Upper lobe of right lung (tissue), 1 donor: ENCODE measurements around the gene ROR1. TPM values are rescaled to one million over a fixed set of nuclear protein-coding genes. Genes with fewer than 3 reads are reported as not detected.

Experiments used
- ATAC-seq: fragments of 200-7000 bp; cut with Tn5 transposase; one replicate; pipeline ENCODE4 v1.9.1; 2020; ENCODE audit warnings: mild to moderate bottlenecking, moderate library complexity
- DNase-seq: peaks from one replicate; pipeline ENCODE4 v3.0.0-alpha.2; 2020
- H3K27ac ChIP-seq: fragments of 200-600 bp; one replicate; pipeline ENCODE4 v1.8.0; 2022
- H3K27me3 ChIP-seq: fragments of 200-600 bp; one replicate; pipeline ENCODE4 v1.8.0; 2022; ENCODE audit warnings: mild to moderate bottlenecking
- H3K36me3 ChIP-seq: fragments of 200-600 bp; one replicate; pipeline ENCODE4 v1.8.0; 2022
- H3K4me1 ChIP-seq: fragments of 200-600 bp; one replicate; pipeline ENCODE4 v1.8.0; 2022
- H3K4me3 ChIP-seq: fragments of 200-600 bp; one replicate; pipeline ENCODE4 v1.8.0; 2022; ENCODE audit warnings: mild to moderate bottlenecking
- H3K9me3 ChIP-seq: fragments of 200-600 bp; one replicate; pipeline ENCODE4 v1.8.0; 2022
- intact Hi-C: fragments of 100-400 bp; cut with DNase I; formaldehyde crosslinking; loops from one replicate; pipeline ENCODE4 v1.11.0; 2022
- long read RNA-seq: library from polyadenylated mRNA; unstranded; transcript quantifications from one replicate; pipeline ENCODE4 v2.0.0, GENCODE V29; 2021
- total RNA-seq: library from RNA; stranded (reverse); fragmentation: NEBNext Ultra II Directional; extraction: Animal tissue kit (Norgen Biotek cat#: 25700); gene quantifications from one replicate; pipeline ENCODE4 v1.2.1, GENCODE V29; 2021
- TF ChIP-seq, protein P1 (sequence below): fragments of 200-600 bp; IDR thresholded peaks from one replicate; pipeline ENCODE4 v1.8.0; 2022; ENCODE audit warnings: antibody characterized with exemption
- donor health status: DM: no; HTN: yes; CAD: no; lungs with severe emphysema.

Gene ROR1
- total RNA-seq, result 21.4 TPM
- long read RNA-seq, full-length matches to known transcripts, result 3 of 23 reads
- long read RNA-seq, partial matches to known transcripts, result 8 of 23 reads
- long read RNA-seq, other reads (novel, unspliced or antisense), result 12 of 23 reads

DNA sequence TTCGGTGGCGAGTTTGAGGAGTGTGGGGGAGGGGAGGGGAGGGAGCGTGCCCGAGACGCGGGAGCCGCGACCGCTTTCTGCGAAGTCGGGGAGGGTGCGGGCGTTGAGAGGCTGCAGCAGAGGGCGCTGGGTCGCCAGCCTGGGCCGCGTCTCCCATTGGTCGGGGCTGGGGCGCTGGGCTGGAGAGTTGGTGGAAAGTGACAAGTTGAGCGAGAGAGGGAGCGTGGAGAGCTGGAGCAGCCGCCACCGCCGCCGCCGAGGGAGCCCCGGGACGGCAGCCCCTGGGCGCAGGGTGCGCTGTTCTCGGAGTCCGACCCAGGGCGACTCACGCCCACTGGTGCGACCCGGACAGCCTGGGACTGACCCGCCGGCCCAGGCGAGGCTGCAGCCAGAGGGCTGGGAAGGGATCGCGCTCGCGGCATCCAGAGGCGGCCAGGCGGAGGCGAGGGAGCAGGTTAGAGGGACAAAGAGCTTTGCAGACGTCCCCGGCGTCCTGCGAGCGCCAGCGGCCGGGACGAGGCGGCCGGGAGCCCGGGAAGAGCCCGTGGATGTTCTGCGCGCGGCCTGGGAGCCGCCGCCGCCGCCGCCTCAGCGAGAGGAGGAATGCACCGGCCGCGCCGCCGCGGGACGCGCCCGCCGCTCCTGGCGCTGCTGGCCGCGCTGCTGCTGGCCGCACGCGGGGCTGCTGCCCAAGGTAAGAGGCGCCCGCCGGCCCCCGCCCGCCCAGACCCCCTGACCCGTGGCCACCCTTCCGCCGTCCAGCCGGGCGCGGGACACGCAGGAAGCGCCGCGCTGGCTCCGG, at the start of gene ROR1:
Gene ROR1, plus strand, starts transcription at position 203 of the 802 bp plus-strand sequence.
- Histone ChIP-seq H3K4me3 (peak within 1 kb of the TSS; percentile 74), H3K4me1 (peaks cover 4% of the 10 kb centered on the region), H3K27ac (peak within 1 kb of the TSS; percentile 79), H3K36me3 (no peaks in the 10 kb centered on the region), H3K9me3 (no peaks in the 10 kb centered on the region), H3K27me3 (peaks cover 3% of the 10 kb centered on the region)
- intact Hi-C loops, result no loop called here
- ATAC-seq, result peak; percentile 97
- TF ChIP-seq, protein P1, sequence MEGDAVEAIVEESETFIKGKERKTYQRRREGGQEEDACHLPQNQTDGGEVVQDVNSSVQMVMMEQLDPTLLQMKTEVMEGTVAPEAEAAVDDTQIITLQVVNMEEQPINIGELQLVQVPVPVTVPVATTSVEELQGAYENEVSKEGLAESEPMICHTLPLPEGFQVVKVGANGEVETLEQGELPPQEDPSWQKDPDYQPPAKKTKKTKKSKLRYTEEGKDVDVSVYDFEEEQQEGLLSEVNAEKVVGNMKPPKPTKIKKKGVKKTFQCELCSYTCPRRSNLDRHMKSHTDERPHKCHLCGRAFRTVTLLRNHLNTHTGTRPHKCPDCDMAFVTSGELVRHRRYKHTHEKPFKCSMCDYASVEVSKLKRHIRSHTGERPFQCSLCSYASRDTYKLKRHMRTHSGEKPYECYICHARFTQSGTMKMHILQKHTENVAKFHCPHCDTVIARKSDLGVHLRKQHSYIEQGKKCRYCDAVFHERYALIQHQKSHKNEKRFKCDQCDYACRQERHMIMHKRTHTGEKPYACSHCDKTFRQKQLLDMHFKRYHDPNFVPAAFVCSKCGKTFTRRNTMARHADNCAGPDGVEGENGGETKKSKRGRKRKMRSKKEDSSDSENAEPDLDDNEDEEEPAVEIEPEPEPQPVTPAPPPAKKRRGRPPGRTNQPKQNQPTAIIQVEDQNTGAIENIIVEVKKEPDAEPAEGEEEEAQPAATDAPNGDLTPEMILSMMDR, result peak; percentile 62
- DNase-seq, result peak; percentile 94

GRCh38 chr1:63724375-63724899, 49.4 kb upstream of the ROR1 start:
- H3K9me3 ChIP-seq, result no peaks in the 10 kb centered on the region
- intact Hi-C loops, result no loop called here
- no peak for ATAC-seq
- H3K4me3 ChIP-seq, result no peak overlapping the region
- no peak overlapping the region for H3K27ac ChIP-seq
- H3K27me3 ChIP-seq, result no peaks in the 10 kb centered on the region
- TF ChIP-seq, protein P1, result no peak
- no peaks in the 10 kb centered on the region for H3K36me3 ChIP-seq
- no peaks in the 10 kb centered on the region for H3K4me1 ChIP-seq
- no peak for DNase-seq

DNA sequence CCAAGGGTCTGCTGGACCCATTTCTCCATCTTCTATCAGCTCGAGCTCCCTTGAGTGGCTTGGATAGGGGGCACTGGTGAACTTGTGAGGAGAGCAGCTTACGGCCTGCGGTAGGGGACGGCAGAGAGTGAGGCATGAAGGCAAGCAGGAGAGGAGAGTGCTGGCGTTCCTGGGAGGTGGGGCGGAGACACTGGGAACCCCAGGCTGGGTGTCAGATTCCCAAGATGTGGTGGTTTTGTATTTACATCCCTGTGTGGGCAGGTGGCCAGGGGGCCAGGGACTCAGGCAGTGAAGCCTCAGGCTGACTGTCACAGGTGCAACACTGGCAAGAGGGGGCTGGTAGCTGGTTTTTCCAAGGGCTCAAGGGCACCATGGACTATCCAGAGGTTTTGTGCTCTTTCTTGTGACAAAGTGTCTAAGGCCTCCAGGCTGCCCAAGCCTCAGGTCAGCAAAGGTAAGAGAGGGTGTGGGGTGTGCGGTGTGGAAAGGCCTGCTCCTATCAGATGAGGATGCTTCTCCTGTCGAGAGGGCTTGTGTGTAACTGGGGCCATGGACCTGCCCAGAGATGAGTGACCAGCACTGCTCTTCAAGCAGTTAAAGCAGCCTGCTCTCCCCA, 45.1 kb upstream of the ROR1 start:
- no peak overlapping the region for H3K27ac ChIP-seq
- TF ChIP-seq, protein P1, result no peak
- no peaks in the 10 kb centered on the region for H3K4me1 ChIP-seq
- H3K9me3 ChIP-seq, result no peaks in the 10 kb centered on the region
- ATAC-seq (peak; percentile 32), DNase-seq (no peak)
- no peak overlapping the region for H3K4me3 ChIP-seq
- no peaks in the 10 kb centered on the region for H3K36me3 ChIP-seq
- no peaks in the 10 kb centered on the region for H3K27me3 ChIP-seq
- intact Hi-C loops, result no loop called here

GRCh38 chr1:63729227-63729620, 44.6 kb upstream of the ROR1 start:
- H3K27ac ChIP-seq, result no peak overlapping the region
- H3K4me3 ChIP-seq, result no peak overlapping the region
- no peak for ATAC-seq
- no peak for DNase-seq
- H3K4me1 ChIP-seq, result no peaks in the 10 kb centered on the region
- H3K36me3 ChIP-seq, result no peaks in the 10 kb centered on the region
- no peaks in the 10 kb centered on the region for H3K9me3 ChIP-seq
- no peaks in the 10 kb centered on the region for H3K27me3 ChIP-seq
- TF ChIP-seq, protein P1, result no peak
- intact Hi-C loops, result no loop called here

DNA sequence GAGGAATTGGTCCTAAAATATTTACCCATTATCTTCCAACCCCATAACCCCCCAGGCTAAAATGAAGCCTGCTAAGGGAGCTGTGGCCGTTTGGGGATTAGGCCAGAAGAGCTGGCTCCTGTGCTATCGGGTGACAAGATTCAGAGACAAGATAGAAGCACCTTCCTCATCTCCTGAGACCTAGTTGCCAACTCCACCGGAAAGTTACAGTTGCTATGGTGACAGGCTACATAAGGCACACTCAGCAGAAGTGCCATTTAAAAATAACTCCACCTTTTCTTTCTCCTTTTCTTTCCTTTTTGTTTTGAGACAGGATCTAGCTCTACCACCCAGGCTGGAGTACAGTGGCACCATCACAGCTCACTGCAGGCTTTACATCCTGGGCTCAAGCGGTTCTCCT, 43.6 kb upstream of the ROR1 start:
- DNase-seq (no peak), ATAC-seq (no peak)
- Histone ChIP-seq H3K27me3 (no peaks in the 10 kb centered on the region), H3K36me3 (no peaks in the 10 kb centered on the region), H3K27ac (no peak overlapping the region), H3K9me3 (no peaks in the 10 kb centered on the region), H3K4me3 (no peak overlapping the region), H3K4me1 (no peaks in the 10 kb centered on the region)
- TF ChIP-seq, protein P1, result no peak
- intact Hi-C loops, result no loop called here
